Lung (tissue), 12 donors: Measurements from ENCODE around the gene NFKB1. TPM values are rescaled to one million over a fixed set of nuclear protein-coding genes. Genes with fewer than 3 reads are reported as not detected.

Experiments used
- ATAC-seq: fragments of 200-7000 bp; cut with Tn5 transposase; one replicate; pipeline ENCODE4 v1.9.1; 2020; ENCODE audit warnings: moderate number of reproducible peaks; ENCODE audit not compliant: insufficient read depth, low FRiP score
- DNase-seq, 3 donors: peaks; one replicate each; pipeline ENCODE4 v3.0.0-alpha.2; 2013 to 2017
- H3K27ac ChIP-seq, 2 donors: one replicate each; pipeline ENCODE4 v1.5.1; 2013; ENCODE audit warnings: mild to moderate bottlenecking in 2 of 2, moderate library complexity in 2 of 2, control low read depth in 1 of 2, inconsistent platforms in 1 of 2, low read depth in 1 of 2, low read length in 1 of 2
- H3K27me3 ChIP-seq, 3 donors: one replicate each; pipeline ENCODE4 v1.5.1; 2013; ENCODE audit warnings: low read length in 2 of 3; ENCODE audit not compliant: control insufficient read depth in 3 of 3, insufficient read depth in 3 of 3
- H3K36me3 ChIP-seq, 4 donors: one replicate each; pipeline ENCODE4 v1.5.1; 2013; ENCODE audit warnings: low read length in 4 of 4, mild to moderate bottlenecking in 1 of 4, moderate library complexity in 1 of 4; ENCODE audit not compliant: control insufficient read depth in 4 of 4, insufficient read depth in 4 of 4
- H3K4me1 ChIP-seq, 5 donors: one replicate each; pipeline ENCODE4 v1.5.1; 2013; ENCODE audit warnings: low read length in 5 of 5, mild to moderate bottlenecking in 2 of 5, moderate library complexity in 1 of 5; ENCODE audit not compliant: control insufficient read depth in 5 of 5, insufficient read depth in 5 of 5
- H3K4me3 ChIP-seq: one replicate; pipeline ENCODE4 v1.5.1; 2013; ENCODE audit warnings: mild to moderate bottlenecking, control low read depth, moderate library complexity
- H3K9ac ChIP-seq, 2 donors: one replicate each; pipeline ENCODE4 v1.5.1; 2013; ENCODE audit warnings: low read length in 2 of 2, control low read depth in 1 of 2; ENCODE audit not compliant: insufficient read depth in 1 of 2
- H3K9me3 ChIP-seq, 4 donors: one replicate each; pipeline ENCODE4 v1.5.1; 2013; ENCODE audit warnings: low read length in 3 of 4, mild to moderate bottlenecking in 1 of 4, moderate library complexity in 1 of 4; ENCODE audit not compliant: control insufficient read depth in 4 of 4, insufficient read depth in 3 of 4
- CTCF ChIP-seq: IDR thresholded peaks from 2 replicates; pipeline ENCODE4 v1.5.1; 2012; ENCODE audit warnings: mild to moderate bottlenecking; ENCODE audit errors: control extremely low read depth, extremely low read depth
- WGBS, 2 donors: extraction: QIAGEN DNeasy Blood & Tissue Kit; methylation state at CpG; one replicate each; pipeline ENCODE4 v1.1.7; 2013; 5-methylcytosine and 5-hydroxymethylcytosine counted together
- polyA plus RNA-seq, 2 donors: library from polyadenylated mRNA; stranded (reverse); fragments of 200-250 nt; gene quantifications; one replicate each; pipeline ENCODE4 v1.2.1, GENCODE V29; 2013
- total RNA-seq, 2 donors: library from RNA; depleted of rRNA in 1 of 2; stranded (reverse); fragments of >200 nt in 1 of 2; gene quantifications; one replicate each; pipeline ENCODE4 v1.2.1, GENCODE V29; 2014 to 2021
- donor health status: control.
- donor health status: control.
- donor health status: Bipolar disorder and iron deficiency.
- donor health status: healthy.
- donor health status: DM: yes; HTN: yes; CAD: no.

Gene NFKB1
- total and polyA plus RNA-seq, 4 donors: 12.3 to 66.0 (median 56.7) TPM

GRCh38 chr4:102531462-102531861 lies 30.3 kb downstream of the NFKB1 start:
- Histone ChIP-seq H3K36me3 (peaks cover 0 to 5% (median 3%) of the 10 kb centered on the region in 4 donors), H3K4me1 (peaks cover 0 to 9% (median 8%) of the 10 kb centered on the region in 5 donors), H3K9me3 (no peaks in the 10 kb centered on the region), H3K27me3 (no peaks in the 10 kb centered on the region), H3K4me3 (no peak overlapping the region), H3K9ac (no peak overlapping the region), H3K27ac (no peak overlapping the region)
- DNase-seq (peak in 1 of 3 donors; percentile 15), ATAC-seq (no peak)
- 92 to 94% methylated on average over 1 of the region's 1 CpG for WGBS, 2 donors
- no peak for TF ChIP-seq CTCF

- H3K9me3 ChIP-seq: no peaks in the 10 kb centered on the region
- no peak overlapping the region for H3K27ac ChIP-seq
- WGBS, 2 donors: 85 to 88% methylated on average over 4 of the region's 4 CpGs
- DNase-seq (no peak), ATAC-seq (no peak)
- H3K36me3 ChIP-seq: peaks cover 1 to 8% (median 4%) of the 10 kb centered on the region in 4 donors
- no peak for TF ChIP-seq CTCF
- H3K4me3 ChIP-seq: no peak overlapping the region
- H3K4me1 ChIP-seq: peaks cover 0 to 5% (median 0%) of the 10 kb centered on the region in 5 donors
- no peak overlapping the region for H3K9ac ChIP-seq
- H3K27me3 ChIP-seq: no peaks in the 10 kb centered on the region
Measured at GRCh38 chr4:102533348-102533747, 32.2 kb downstream of the NFKB1 start.

- Histone ChIP-seq H3K36me3 (peaks cover 1 to 9% (median 4%) of the 10 kb centered on the region in 4 donors), H3K27me3 (no peaks in the 10 kb centered on the region), H3K9ac (no peak overlapping the region), H3K27ac (no peak overlapping the region), H3K9me3 (no peaks in the 10 kb centered on the region), H3K4me1 (peaks cover 0 to 2% (median 0%) of the 10 kb centered on the region in 5 donors), H3K4me3 (no peak overlapping the region)
- 83 to 93% methylated on average over 2 of the region's 2 CpGs for WGBS, 2 donors
- ATAC-seq: no peak
- DNase-seq: no peak
- TF ChIP-seq CTCF: no peak
Measured at GRCh38 chr4:102533904-102534303, 32.7 kb downstream of the NFKB1 start.

GRCh38 chr4:102534845-102535244 lies 33.7 kb downstream of the NFKB1 start:
- Histone ChIP-seq H3K4me3 (no peak overlapping the region), H3K27me3 (no peaks in the 10 kb centered on the region), H3K36me3 (peaks cover 1 to 9% (median 3%) of the 10 kb centered on the region in 4 donors), H3K27ac (no peak overlapping the region), H3K4me1 (no peaks in the 10 kb centered on the region), H3K9ac (no peak overlapping the region), H3K9me3 (no peaks in the 10 kb centered on the region)
- no peak for TF ChIP-seq CTCF
- 90 to 100% methylated on average over 2 of the region's 2 CpGs for WGBS, 2 donors
- ATAC-seq (no peak), DNase-seq (no peak)
